Mesenchymal stem cell (in vitro differentiated cells and primary cell): ENCODE data around the gene NDRG4.

Experiments used
- DNase-seq: peaks from one replicate; pipeline ENCODE4 v3.0.0-alpha.2; 2013
- H2AFZ ChIP-seq: one replicate; pipeline ENCODE4 v1.6.1; 2013; ENCODE audit warnings: low read depth, mild to moderate bottlenecking, control low read depth, inconsistent platforms, low read length, moderate library complexity
- H2AK5ac ChIP-seq: 2 replicates; pipeline ENCODE4 v1.6.1; 2013; ENCODE audit warnings: low read length, moderate library complexity, mild to moderate bottlenecking, inconsistent platforms; ENCODE audit not compliant: severe bottlenecking
- H2BK120ac ChIP-seq: one replicate; pipeline ENCODE4 v1.6.1; 2013; ENCODE audit warnings: low read depth, mild to moderate bottlenecking, inconsistent platforms, low read length, moderate library complexity
- H2BK12ac ChIP-seq, 2 experiments: one replicate each; pipeline ENCODE4 v1.6.1; 2013; ENCODE audit warnings: inconsistent platforms in 2 of 2, low read length in 2 of 2, mild to moderate bottlenecking in 2 of 2, moderate library complexity in 2 of 2, control low read depth in 1 of 2
- H2BK15ac ChIP-seq: one replicate; pipeline ENCODE4 v1.6.1; 2013; ENCODE audit warnings: mild to moderate bottlenecking, low read depth, inconsistent platforms; ENCODE audit not compliant: poor library complexity, severe bottlenecking
- H2BK5ac ChIP-seq: 2 replicates; pipeline ENCODE4 v1.6.1; 2013; ENCODE audit warnings: low read depth, mild to moderate bottlenecking, low read length, control low read depth, inconsistent platforms; ENCODE audit not compliant: poor library complexity, severe bottlenecking
- H3K14ac ChIP-seq, 2 experiments: one replicate each; pipeline ENCODE4 v1.6.1; 2013; ENCODE audit warnings: inconsistent platforms in 2 of 2, low read length in 2 of 2, control low read depth in 1 of 2, mild to moderate bottlenecking in 1 of 2, moderate library complexity in 1 of 2
- H3K18ac ChIP-seq, 2 experiments: one replicate each; pipeline ENCODE4 v1.6.1; 2013; ENCODE audit warnings: inconsistent platforms in 2 of 2, low read length in 2 of 2, control low read depth in 1 of 2, low read depth in 1 of 2, mild to moderate bottlenecking in 1 of 2
- H3K23ac ChIP-seq, 2 experiments: one replicate each; pipeline ENCODE4 v1.6.1; 2013; ENCODE audit warnings: inconsistent platforms in 2 of 2, low read length in 2 of 2, mild to moderate bottlenecking in 2 of 2, moderate library complexity in 2 of 2, control low read depth in 1 of 2
- H3K27ac ChIP-seq: 2 replicates; pipeline ENCODE4 v1.5.1; 2013; ENCODE audit warnings: mild to moderate bottlenecking, moderate library complexity, low read length, control low read depth, inconsistent platforms; ENCODE audit not compliant: poor library complexity, severe bottlenecking
- H3K27me3 ChIP-seq, 2 experiments: 2 replicates each; pipeline versions ENCODE4 v1.6.1 to v1.7.0; 2013; ENCODE audit warnings: low read length in 2 of 2, mild to moderate bottlenecking in 2 of 2, moderate library complexity in 2 of 2, control low read depth in 1 of 2, inconsistent platforms in 1 of 2; ENCODE audit not compliant: control insufficient read depth in 1 of 2, insufficient read depth in 1 of 2
- H3K36me3 ChIP-seq, 2 experiments: 2 replicates each; pipeline versions ENCODE4 v1.6.1 to v1.7.0; 2013; ENCODE audit warnings: low read length in 2 of 2, control low read depth in 1 of 2, inconsistent platforms in 1 of 2, low read depth in 1 of 2, mild to moderate bottlenecking in 1 of 2; ENCODE audit not compliant: insufficient read depth in 2 of 2, control insufficient read depth in 1 of 2
- H3K4ac ChIP-seq, 2 experiments: one replicate each; pipeline ENCODE4 v1.6.1; 2013; ENCODE audit warnings: inconsistent platforms in 2 of 2, low read length in 2 of 2, mild to moderate bottlenecking in 2 of 2, moderate library complexity in 2 of 2, control low read depth in 1 of 2, low read depth in 1 of 2
- H3K4me1 ChIP-seq: 2 replicates; pipeline ENCODE4 v1.6.1; 2013; ENCODE audit warnings: low read depth, low read length, control low read depth; ENCODE audit not compliant: control insufficient read depth, insufficient read depth
- H3K4me2 ChIP-seq: 2 replicates; pipeline ENCODE4 v1.6.1; 2013; ENCODE audit warnings: low read length, mild to moderate bottlenecking, inconsistent platforms; ENCODE audit not compliant: poor library complexity, severe bottlenecking
- H3K4me3 ChIP-seq, 2 experiments: 2 replicates each; pipeline versions ENCODE4 v1.5.1 to v1.7.0; 2013; ENCODE audit warnings: low read length in 2 of 2, mild to moderate bottlenecking in 2 of 2, control low read depth in 1 of 2, low read depth in 1 of 2; ENCODE audit not compliant: insufficient read depth in 1 of 2
- H3K79me1 ChIP-seq: replicated peaks from 2 replicates; pipeline ENCODE4 v1.6.1; 2013; ENCODE audit warnings: mild to moderate bottlenecking, control low read depth, low read length, inconsistent platforms; ENCODE audit not compliant: poor library complexity, severe bottlenecking
- H3K9ac ChIP-seq: 2 replicates; pipeline ENCODE4 v1.7.0; 2013; ENCODE audit warnings: mild to moderate bottlenecking, low read length, moderate library complexity
- H3K9me3 ChIP-seq: 2 replicates; pipeline ENCODE4 v1.7.0; 2013; ENCODE audit warnings: mild to moderate bottlenecking, low read length; ENCODE audit not compliant: control insufficient read depth
- H4K8ac ChIP-seq: one replicate; pipeline ENCODE4 v1.6.1; 2013; ENCODE audit warnings: inconsistent platforms, mild to moderate bottlenecking, low read length, moderate library complexity
- H4K91ac ChIP-seq: one replicate; pipeline ENCODE4 v1.6.1; 2013; ENCODE audit warnings: mild to moderate bottlenecking, low read length, inconsistent platforms
- WGBS: methylation state at CpG from one replicate; pipeline ENCODE4 v1.1.7; 2013; ENCODE audit warnings: mixed read lengths; 5-methylcytosine and 5-hydroxymethylcytosine counted together

Gene NDRG4

DNA sequence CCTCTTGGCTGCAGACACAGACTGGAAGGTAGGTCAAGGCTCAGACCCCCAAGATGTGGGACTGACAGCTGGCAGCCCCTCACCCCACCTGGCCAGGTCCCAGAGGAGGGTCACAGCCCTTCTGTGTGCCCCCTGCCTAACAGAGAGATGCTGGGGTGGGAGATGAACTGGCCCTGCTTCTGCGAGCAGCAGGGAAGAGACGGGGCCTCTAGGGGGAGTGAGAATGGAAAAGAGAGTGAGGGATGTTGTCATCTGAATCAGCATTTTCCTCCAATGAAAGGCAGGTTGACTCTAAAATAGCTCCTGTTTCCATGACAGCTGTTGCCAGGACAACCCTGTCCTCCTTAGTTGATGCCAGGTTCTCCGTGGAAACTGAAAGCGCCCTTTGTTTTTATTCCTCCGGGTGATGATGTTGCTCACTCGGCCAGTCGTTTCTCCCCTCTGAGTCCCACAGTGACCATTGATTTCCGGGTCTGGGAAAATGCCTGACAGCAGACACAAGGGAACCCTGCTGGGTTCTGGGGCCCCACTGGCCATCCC lies 4.9 kb upstream of the NDRG4 start:
- DNase-seq = peak; percentile 99
- Histone ChIP-seq H3K9me3 (no peaks in the 10 kb centered on the region), H3K27me3 (peaks cover 16 to 18% of the 10 kb centered on the region in 2 experiments), H2BK5ac (no peak overlapping the region), H2BK12ac (no peak overlapping the region), H3K23ac (no peak overlapping the region), H3K4me1 (peaks cover 12% of the 10 kb centered on the region), H3K27ac (no peak overlapping the region), H2BK15ac (no peak overlapping the region), H3K4me3 (peak overlapping the region in 1 of 2 experiments; percentile 58), H2AFZ (no peak overlapping the region), H3K14ac (no peak overlapping the region), H4K91ac (no peak overlapping the region), H4K8ac (peak overlapping the region; percentile 57), H3K79me1 (no peaks in the 10 kb centered on the region), H3K4me2 (no peak overlapping the region), H2BK120ac (no peak overlapping the region), H3K36me3 (no peaks in the 10 kb centered on the region), H3K4ac (no peak overlapping the region), H2AK5ac (no peak overlapping the region), H3K9ac (peak overlapping the region; percentile 84), H3K18ac (no peak overlapping the region)
- WGBS = 24% methylated on average over 8 of the region's 8 CpGs

- Histone ChIP-seq H3K4me3 (peak overlapping the region in 1 of 2 experiments; percentile 58), H3K14ac (no peak overlapping the region), H3K4me2 (no peak overlapping the region), H3K27ac (no peak overlapping the region), H3K79me1 (peaks cover under 1% of the 10 kb centered on the region), H2BK5ac (no peak overlapping the region), H3K4me1 (peaks cover 19% of the 10 kb centered on the region), H2BK12ac (no peak overlapping the region), H3K23ac (no peak overlapping the region), H3K9me3 (no peaks in the 10 kb centered on the region), H4K8ac (no peak overlapping the region), H3K27me3 (peaks cover 16 to 21% of the 10 kb centered on the region in 2 experiments), H3K9ac (peak overlapping the region; percentile 84), H2AK5ac (no peak overlapping the region), H2BK15ac (no peak overlapping the region), H2BK120ac (no peak overlapping the region), H2AFZ (no peak overlapping the region), H3K36me3 (no peaks in the 10 kb centered on the region), H3K18ac (no peak overlapping the region), H3K4ac (no peak overlapping the region), H4K91ac (no peak overlapping the region)
- no peak for DNase-seq
- 75% methylated on average over 24 of the region's 24 CpGs for WGBS
Observed at GRCh38 chr16:58495521-58496331, 4.2 kb upstream of the NDRG4 start.

DNA sequence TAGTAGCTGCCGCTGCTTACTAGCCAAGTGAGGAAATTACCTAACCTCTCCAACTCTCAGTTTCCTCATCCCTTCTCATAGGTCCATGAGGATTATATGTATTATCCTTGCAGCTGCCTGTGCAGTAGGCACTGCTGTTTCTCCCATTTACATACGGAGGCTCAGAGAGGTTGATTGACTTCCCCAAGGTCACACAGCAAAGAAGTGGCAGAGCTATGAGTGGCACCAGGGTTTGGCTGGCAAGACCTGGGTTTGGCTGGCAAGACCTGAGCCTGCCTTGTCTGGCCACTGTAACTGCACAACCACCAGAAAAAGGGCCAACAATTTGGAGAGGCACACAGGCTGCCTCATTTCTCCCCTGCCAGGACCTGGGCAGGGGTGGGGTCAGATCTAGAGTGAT lies 2.5 kb upstream of the NDRG4 start:
- Histone ChIP-seq H3K27ac (no peak overlapping the region), H3K4me1 (peaks cover 34% of the 10 kb centered on the region), H3K18ac (no peak overlapping the region), H3K4me2 (no peak overlapping the region), H3K27me3 (peaks cover 9 to 29% of the 10 kb centered on the region in 2 experiments), H3K79me1 (peaks cover 8% of the 10 kb centered on the region), H3K4ac (no peak overlapping the region), H3K14ac (no peak overlapping the region), H3K23ac (no peak overlapping the region), H4K8ac (no peak overlapping the region), H3K4me3 (no peak overlapping the region), H3K9ac (no peak overlapping the region), H2BK15ac (no peak overlapping the region), H4K91ac (peak overlapping the region; percentile 1), H3K9me3 (no peaks in the 10 kb centered on the region), H2BK120ac (no peak overlapping the region), H2BK5ac (no peak overlapping the region), H2AFZ (no peak overlapping the region), H2AK5ac (no peak overlapping the region), H2BK12ac (no peak overlapping the region), H3K36me3 (no peaks in the 10 kb centered on the region)
- no peak for DNase-seq
- WGBS = 90% methylated on average over 2 of the region's 2 CpGs

GRCh38 chr16:58497935-58498334 lies 2.0 kb upstream of the NDRG4 start:
- Histone ChIP-seq H3K4me3 (no peak overlapping the region), H2AFZ (no peak overlapping the region), H2BK5ac (no peak overlapping the region), H4K8ac (peak overlapping the region; percentile 9), H3K18ac (no peak overlapping the region), H4K91ac (no peak overlapping the region), H3K4me1 (peaks cover 34% of the 10 kb centered on the region), H3K27me3 (peaks cover 5 to 34% of the 10 kb centered on the region in 2 experiments), H2AK5ac (no peak overlapping the region), H3K79me1 (peaks cover 8% of the 10 kb centered on the region), H3K27ac (no peak overlapping the region), H3K14ac (no peak overlapping the region), H3K4me2 (no peak overlapping the region), H2BK120ac (no peak overlapping the region), H2BK15ac (no peak overlapping the region), H3K9me3 (no peaks in the 10 kb centered on the region), H3K4ac (no peak overlapping the region), H3K23ac (no peak overlapping the region), H3K36me3 (no peaks in the 10 kb centered on the region), H2BK12ac (no peak overlapping the region), H3K9ac (no peak overlapping the region)
- DNase-seq = no peak
- 68% methylated on average over 5 of the region's 5 CpGs for WGBS
